GM23338 (cell line): ENCODE results near the gene DNTTIP2. TPM values are rescaled to one million over a fixed set of nuclear protein-coding genes. Genes with fewer than 3 reads are reported as not detected.

ENCODE experiments used
- ATAC-seq: fragments of 200-7000 bp; cut with Tn5 transposase; 3 replicates; pipeline ENCODE4 v1.9.1; 2020
- DNase-seq: peaks from one replicate; pipeline ENCODE4 v3.0.0-alpha.2; 2015; ENCODE audit warnings: low spot score
- H2AFZ ChIP-seq: fragments of 200-600 bp; sonication (generic); 2 replicates; pipeline ENCODE4 v1.8.0; 2016; ENCODE audit warnings: antibody characterized with exemption, mild to moderate bottlenecking, moderate library complexity
- H3F3A ChIP-seq: fragments of 200-600 bp; sonication (generic); replicated peaks from 2 replicates; pipeline ENCODE4 v1.8.0; 2017; ENCODE audit warnings: antibody characterized with exemption, mixed run types, low read depth
- H3K27ac ChIP-seq: fragments of 200-600 bp; sonication (generic); 2 replicates; pipeline ENCODE4 v1.6.1; 2016; ENCODE audit warnings: low read depth
- H3K27me3 ChIP-seq: fragments of 200-600 bp; sonication (generic); 2 replicates; pipeline ENCODE4 v1.8.0; 2016; ENCODE audit warnings: mild to moderate bottlenecking, mixed run types, moderate library complexity; ENCODE audit not compliant: insufficient read depth
- H3K36me3 ChIP-seq: fragments of 200-600 bp; sonication (generic); 2 replicates; pipeline ENCODE4 v1.8.0; 2016; ENCODE audit warnings: mild to moderate bottlenecking; ENCODE audit not compliant: insufficient read depth
- H3K4me1 ChIP-seq: fragments of 200-600 bp; sonication (generic); 2 replicates; pipeline ENCODE4 v1.8.0; 2016; ENCODE audit warnings: mild to moderate bottlenecking, moderate library complexity; ENCODE audit not compliant: insufficient read depth
- H3K4me2 ChIP-seq: fragments of 200-600 bp; sonication (generic); 2 replicates; pipeline ENCODE4 v1.7.1; 2017; ENCODE audit warnings: mixed run types
- H3K4me3 ChIP-seq: fragments of 200-600 bp; sonication (generic); 2 replicates; pipeline ENCODE4 v1.6.1; 2016; ENCODE audit warnings: mixed run types
- H3K79me2 ChIP-seq: fragments of 200-600 bp; sonication (generic); replicated peaks from 2 replicates; pipeline ENCODE4 v1.8.0; 2017; ENCODE audit warnings: mild to moderate bottlenecking; ENCODE audit not compliant: insufficient read depth
- H3K9me2 ChIP-seq: fragments of 200-600 bp; sonication (generic); 2 replicates; pipeline ENCODE4 v1.8.0; 2017; ENCODE audit not compliant: insufficient read depth
- H4K20me1 ChIP-seq: fragments of 200-600 bp; sonication (generic); replicated peaks from 2 replicates; pipeline ENCODE4 v1.8.0; 2017; ENCODE audit warnings: mild to moderate bottlenecking; ENCODE audit not compliant: insufficient read depth
- H3K27ac Mint-ChIP-seq: 2 replicates; pipeline ENCODE4 v1.8.0; 2020; ENCODE audit warnings: inconsistent platforms, mild to moderate bottlenecking, moderate library complexity, mixed read lengths
- H3K27me3 Mint-ChIP-seq: 3 replicates; pipeline ENCODE4 v1.8.0; 2022; ENCODE audit warnings: low read depth, mild to moderate bottlenecking, moderate library complexity, mixed read lengths, inconsistent platforms; ENCODE audit not compliant: insufficient read depth, poor library complexity
- H3K36me3 Mint-ChIP-seq: 3 replicates; pipeline ENCODE4 v1.8.0; 2021; ENCODE audit warnings: low read depth, mild to moderate bottlenecking, inconsistent platforms, moderate library complexity, mixed read lengths
- H3K4me1 Mint-ChIP-seq: 3 replicates; pipeline ENCODE4 v1.8.0; 2020; ENCODE audit warnings: mild to moderate bottlenecking, inconsistent platforms, mixed read lengths
- H3K4me3 Mint-ChIP-seq: 3 replicates; pipeline ENCODE4 v1.8.0; 2021; ENCODE audit warnings: moderate library complexity, mild to moderate bottlenecking, inconsistent platforms, mixed read lengths
- H3K9me3 Mint-ChIP-seq: 3 replicates; pipeline ENCODE4 v1.8.0; 2020; ENCODE audit warnings: moderate library complexity, mild to moderate bottlenecking, inconsistent platforms, mixed read lengths
- CREB1 ChIP-seq: fragments of 250-450 bp; sonication (Bioruptor Pico); IDR thresholded peaks from 2 replicates; pipeline ENCODE4 v1.5.0; 2020; ENCODE audit warnings: low read depth, mild to moderate bottlenecking, moderate library complexity
- EZH2 ChIP-seq: fragments of 200-600 bp; sonication (generic); IDR thresholded peaks from one replicate; pipeline ENCODE4 v1.8.0; 2017; ENCODE audit warnings: antibody characterized with exemption, mild to moderate bottlenecking, low read depth; ENCODE audit not compliant: unreplicated experiment
- EZH2phosphoT487 ChIP-seq: fragments of 200-600 bp; sonication (generic); IDR thresholded peaks from one replicate; pipeline ENCODE4 v1.8.1; 2018; ENCODE audit warnings: antibody characterized with exemption; ENCODE audit not compliant: unreplicated experiment
- JUNB ChIP-seq: IDR thresholded peaks from one replicate; pipeline ENCODE4 v1.6.1; 2016; ENCODE audit warnings: antibody characterized with exemption; ENCODE audit not compliant: unreplicated experiment
- NANOG ChIP-seq: IDR thresholded peaks from 2 replicates; pipeline ENCODE4 v1.6.1; 2016; ENCODE audit warnings: antibody characterized with exemption, borderline replicate concordance
- POLR2AphosphoS5 ChIP-seq: IDR thresholded peaks from 2 replicates; pipeline ENCODE4 v1.6.1; 2016; ENCODE audit warnings: antibody characterized with exemption, low read depth
- STAT1 ChIP-seq: IDR thresholded peaks from one replicate; pipeline ENCODE4 v1.6.1; 2016; ENCODE audit warnings: antibody characterized with exemption; ENCODE audit not compliant: unreplicated experiment
- ZNF114 ChIP-seq: fragments of 250-450 bp; sonication (Bioruptor Pico); IDR thresholded peaks from 2 replicates; pipeline ENCODE4 v1.5.0; 2020; ENCODE audit warnings: mild to moderate bottlenecking, moderate library complexity
- ZNF331 ChIP-seq: fragments of 250-450 bp; sonication (Bioruptor Pico); IDR thresholded peaks from 2 replicates; pipeline ENCODE4 v1.5.0; 2020; ENCODE audit warnings: low read depth, mild to moderate bottlenecking, moderate library complexity
- polyA plus RNA-seq: library from polyadenylated mRNA; unstranded; fragments of >200 nt; fragmentation: Nextera tagmentation; extraction: Ambion mirVana; gene quantifications from 2 replicates; pipeline ENCODE4 v1.2.1, GENCODE V29; 2016
- total RNA-seq: library from RNA; depleted of rRNA; stranded (reverse); fragments of >200 nt; shearing (Covaris generic); gene quantifications from 2 replicates; pipeline ENCODE4 v1.2.3, GENCODE V29; 2014
- TF ChIP-seq, protein P1 (sequence below), 2 experiments: fragments of 200-600 bp in 1 of 2; sonication (generic) in 1 of 2; conservative IDR thresholded peaks; 2 replicates each; pipeline versions ENCODE4 v1.5.1 to v1.6.1; 2016 to 2017; ENCODE audit warnings: antibody characterized with exemption in 2 of 2, low read depth in 2 of 2, mild to moderate bottlenecking in 2 of 2, moderate library complexity in 1 of 2
- TF ChIP-seq, protein P2 (sequence below): IDR thresholded peaks from 2 replicates; pipeline ENCODE4 v1.6.1; 2016; ENCODE audit warnings: antibody characterized with exemption
- TF ChIP-seq, protein P3 (sequence below): IDR thresholded peaks from one replicate; pipeline ENCODE4 v1.6.1; 2018; ENCODE audit warnings: antibody characterized with exemption; ENCODE audit not compliant: unreplicated experiment
- TF ChIP-seq, protein P4 (sequence below): fragments of 250-450 bp; sonication (Bioruptor Pico); IDR thresholded peaks from 2 replicates; pipeline ENCODE4 v1.5.0; 2020; ENCODE audit warnings: mild to moderate bottlenecking, moderate library complexity

DNTTIP2 gene
- total and polyA plus RNA-seq, 2 experiments from 2014 or later, result 48.1 to 91.3 TPM

DNA sequence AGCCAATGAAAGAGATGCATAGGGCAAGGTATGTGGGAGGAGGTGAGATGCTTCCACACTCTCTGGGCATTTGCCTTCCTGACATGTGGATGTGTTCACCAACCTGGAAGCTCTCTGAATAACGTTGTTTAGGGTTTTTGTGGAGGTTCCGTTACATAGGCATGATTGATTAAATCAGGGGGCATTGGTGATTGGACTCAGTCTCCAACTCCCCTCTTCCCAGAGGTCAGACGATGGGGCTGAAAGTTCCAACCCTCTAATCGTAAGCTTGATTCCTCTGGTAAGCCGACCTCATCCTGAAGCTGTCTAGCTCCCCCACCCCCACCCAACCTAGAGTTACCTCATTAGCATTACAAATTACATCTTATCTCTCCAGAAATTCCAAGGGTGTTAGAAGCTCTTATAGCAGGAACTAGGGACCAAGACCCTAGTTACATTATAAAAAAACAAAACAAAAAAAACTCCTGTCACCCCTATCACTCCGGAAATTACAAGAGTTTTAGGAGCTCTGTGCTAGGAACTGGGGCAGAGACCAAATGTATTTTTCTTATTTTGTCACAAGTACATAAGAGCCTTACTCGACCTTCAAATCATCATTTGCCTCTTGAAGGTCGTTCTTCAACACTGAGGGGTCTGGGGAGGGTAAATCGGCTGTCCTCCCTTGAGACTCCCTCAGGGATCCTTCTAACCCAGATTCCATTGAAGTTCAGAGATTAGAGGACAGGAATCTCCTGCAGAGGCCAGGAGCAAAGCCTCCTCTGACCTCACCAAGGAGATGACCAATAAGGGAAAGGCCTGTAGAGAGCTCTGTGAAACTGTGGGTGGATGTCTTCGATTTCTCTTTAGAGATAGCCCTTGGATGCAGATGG, 58.2 kb downstream of the DNTTIP2 start:
- Histone ChIP-seq H3K27ac (peak overlapping the region; percentile 18; the same call in 1 of the 2 replicates), H3F3A (0 out of 2 replicates have a peak, but pooled peaks cover 4% of the 10 kb centered on the region), H3K79me2 (no peaks in the 10 kb centered on the region), H3K36me3 (no peaks in the 10 kb centered on the region), H2AFZ (no peak overlapping the region), H4K20me1 (no peaks in the 10 kb centered on the region), H3K4me2 (peak overlapping the region; percentile 10), H3K4me3 (no peak overlapping the region), H3K9me2 (peaks cover 31% of the 10 kb centered on the region), H3K4me1 (peaks cover 29% of the 10 kb centered on the region), H3K27me3 (no peaks in the 10 kb centered on the region)
- H3K27me3 Mint-ChIP-seq, result peaks cover 4% of the 10 kb centered on the region
- DNase-seq (peak; percentile 90), ATAC-seq (peak; percentile 77)
- no peaks in the 10 kb centered on the region; the same call in 2 of the 3 replicates for H3K9me3 Mint-ChIP-seq
- peaks cover 3% of the 10 kb centered on the region; the same call in 2 of the 3 replicates for H3K36me3 Mint-ChIP-seq
- peaks cover 53% of the 10 kb centered on the region for H3K4me1 Mint-ChIP-seq
- peak overlapping the region; percentile 84 for H3K27ac Mint-ChIP-seq
- peak overlapping the region; percentile 5; the same call in 2 of the 3 replicates for H3K4me3 Mint-ChIP-seq
- TF ChIP-seq JUNB (no peak), ZNF331 (CRISPR knock-in tag) (no peak), NANOG (no peak), STAT1 (no peak), EZH2phosphoT487 (no peak), ZNF114 (CRISPR knock-in tag) (no peak), CREB1 (no peak; the same call in 1 of the 2 replicates), EZH2 (no peak), POLR2AphosphoS5 (no peak)
- TF ChIP-seq, protein P1, sequence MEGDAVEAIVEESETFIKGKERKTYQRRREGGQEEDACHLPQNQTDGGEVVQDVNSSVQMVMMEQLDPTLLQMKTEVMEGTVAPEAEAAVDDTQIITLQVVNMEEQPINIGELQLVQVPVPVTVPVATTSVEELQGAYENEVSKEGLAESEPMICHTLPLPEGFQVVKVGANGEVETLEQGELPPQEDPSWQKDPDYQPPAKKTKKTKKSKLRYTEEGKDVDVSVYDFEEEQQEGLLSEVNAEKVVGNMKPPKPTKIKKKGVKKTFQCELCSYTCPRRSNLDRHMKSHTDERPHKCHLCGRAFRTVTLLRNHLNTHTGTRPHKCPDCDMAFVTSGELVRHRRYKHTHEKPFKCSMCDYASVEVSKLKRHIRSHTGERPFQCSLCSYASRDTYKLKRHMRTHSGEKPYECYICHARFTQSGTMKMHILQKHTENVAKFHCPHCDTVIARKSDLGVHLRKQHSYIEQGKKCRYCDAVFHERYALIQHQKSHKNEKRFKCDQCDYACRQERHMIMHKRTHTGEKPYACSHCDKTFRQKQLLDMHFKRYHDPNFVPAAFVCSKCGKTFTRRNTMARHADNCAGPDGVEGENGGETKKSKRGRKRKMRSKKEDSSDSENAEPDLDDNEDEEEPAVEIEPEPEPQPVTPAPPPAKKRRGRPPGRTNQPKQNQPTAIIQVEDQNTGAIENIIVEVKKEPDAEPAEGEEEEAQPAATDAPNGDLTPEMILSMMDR (conservative IDR thresholded peaks at IDR 0.05; ENCODE audit: low read depth in 2 of 2), result no peak
- TF ChIP-seq, protein P2, sequence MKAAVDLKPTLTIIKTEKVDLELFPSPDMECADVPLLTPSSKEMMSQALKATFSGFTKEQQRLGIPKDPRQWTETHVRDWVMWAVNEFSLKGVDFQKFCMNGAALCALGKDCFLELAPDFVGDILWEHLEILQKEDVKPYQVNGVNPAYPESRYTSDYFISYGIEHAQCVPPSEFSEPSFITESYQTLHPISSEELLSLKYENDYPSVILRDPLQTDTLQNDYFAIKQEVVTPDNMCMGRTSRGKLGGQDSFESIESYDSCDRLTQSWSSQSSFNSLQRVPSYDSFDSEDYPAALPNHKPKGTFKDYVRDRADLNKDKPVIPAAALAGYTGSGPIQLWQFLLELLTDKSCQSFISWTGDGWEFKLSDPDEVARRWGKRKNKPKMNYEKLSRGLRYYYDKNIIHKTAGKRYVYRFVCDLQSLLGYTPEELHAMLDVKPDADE, result no peak
- TF ChIP-seq, protein P3, sequence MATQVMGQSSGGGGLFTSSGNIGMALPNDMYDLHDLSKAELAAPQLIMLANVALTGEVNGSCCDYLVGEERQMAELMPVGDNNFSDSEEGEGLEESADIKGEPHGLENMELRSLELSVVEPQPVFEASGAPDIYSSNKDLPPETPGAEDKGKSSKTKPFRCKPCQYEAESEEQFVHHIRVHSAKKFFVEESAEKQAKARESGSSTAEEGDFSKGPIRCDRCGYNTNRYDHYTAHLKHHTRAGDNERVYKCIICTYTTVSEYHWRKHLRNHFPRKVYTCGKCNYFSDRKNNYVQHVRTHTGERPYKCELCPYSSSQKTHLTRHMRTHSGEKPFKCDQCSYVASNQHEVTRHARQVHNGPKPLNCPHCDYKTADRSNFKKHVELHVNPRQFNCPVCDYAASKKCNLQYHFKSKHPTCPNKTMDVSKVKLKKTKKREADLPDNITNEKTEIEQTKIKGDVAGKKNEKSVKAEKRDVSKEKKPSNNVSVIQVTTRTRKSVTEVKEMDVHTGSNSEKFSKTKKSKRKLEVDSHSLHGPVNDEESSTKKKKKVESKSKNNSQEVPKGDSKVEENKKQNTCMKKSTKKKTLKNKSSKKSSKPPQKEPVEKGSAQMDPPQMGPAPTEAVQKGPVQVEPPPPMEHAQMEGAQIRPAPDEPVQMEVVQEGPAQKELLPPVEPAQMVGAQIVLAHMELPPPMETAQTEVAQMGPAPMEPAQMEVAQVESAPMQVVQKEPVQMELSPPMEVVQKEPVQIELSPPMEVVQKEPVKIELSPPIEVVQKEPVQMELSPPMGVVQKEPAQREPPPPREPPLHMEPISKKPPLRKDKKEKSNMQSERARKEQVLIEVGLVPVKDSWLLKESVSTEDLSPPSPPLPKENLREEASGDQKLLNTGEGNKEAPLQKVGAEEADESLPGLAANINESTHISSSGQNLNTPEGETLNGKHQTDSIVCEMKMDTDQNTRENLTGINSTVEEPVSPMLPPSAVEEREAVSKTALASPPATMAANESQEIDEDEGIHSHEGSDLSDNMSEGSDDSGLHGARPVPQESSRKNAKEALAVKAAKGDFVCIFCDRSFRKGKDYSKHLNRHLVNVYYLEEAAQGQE, result no peak
- TF ChIP-seq, protein P4, sequence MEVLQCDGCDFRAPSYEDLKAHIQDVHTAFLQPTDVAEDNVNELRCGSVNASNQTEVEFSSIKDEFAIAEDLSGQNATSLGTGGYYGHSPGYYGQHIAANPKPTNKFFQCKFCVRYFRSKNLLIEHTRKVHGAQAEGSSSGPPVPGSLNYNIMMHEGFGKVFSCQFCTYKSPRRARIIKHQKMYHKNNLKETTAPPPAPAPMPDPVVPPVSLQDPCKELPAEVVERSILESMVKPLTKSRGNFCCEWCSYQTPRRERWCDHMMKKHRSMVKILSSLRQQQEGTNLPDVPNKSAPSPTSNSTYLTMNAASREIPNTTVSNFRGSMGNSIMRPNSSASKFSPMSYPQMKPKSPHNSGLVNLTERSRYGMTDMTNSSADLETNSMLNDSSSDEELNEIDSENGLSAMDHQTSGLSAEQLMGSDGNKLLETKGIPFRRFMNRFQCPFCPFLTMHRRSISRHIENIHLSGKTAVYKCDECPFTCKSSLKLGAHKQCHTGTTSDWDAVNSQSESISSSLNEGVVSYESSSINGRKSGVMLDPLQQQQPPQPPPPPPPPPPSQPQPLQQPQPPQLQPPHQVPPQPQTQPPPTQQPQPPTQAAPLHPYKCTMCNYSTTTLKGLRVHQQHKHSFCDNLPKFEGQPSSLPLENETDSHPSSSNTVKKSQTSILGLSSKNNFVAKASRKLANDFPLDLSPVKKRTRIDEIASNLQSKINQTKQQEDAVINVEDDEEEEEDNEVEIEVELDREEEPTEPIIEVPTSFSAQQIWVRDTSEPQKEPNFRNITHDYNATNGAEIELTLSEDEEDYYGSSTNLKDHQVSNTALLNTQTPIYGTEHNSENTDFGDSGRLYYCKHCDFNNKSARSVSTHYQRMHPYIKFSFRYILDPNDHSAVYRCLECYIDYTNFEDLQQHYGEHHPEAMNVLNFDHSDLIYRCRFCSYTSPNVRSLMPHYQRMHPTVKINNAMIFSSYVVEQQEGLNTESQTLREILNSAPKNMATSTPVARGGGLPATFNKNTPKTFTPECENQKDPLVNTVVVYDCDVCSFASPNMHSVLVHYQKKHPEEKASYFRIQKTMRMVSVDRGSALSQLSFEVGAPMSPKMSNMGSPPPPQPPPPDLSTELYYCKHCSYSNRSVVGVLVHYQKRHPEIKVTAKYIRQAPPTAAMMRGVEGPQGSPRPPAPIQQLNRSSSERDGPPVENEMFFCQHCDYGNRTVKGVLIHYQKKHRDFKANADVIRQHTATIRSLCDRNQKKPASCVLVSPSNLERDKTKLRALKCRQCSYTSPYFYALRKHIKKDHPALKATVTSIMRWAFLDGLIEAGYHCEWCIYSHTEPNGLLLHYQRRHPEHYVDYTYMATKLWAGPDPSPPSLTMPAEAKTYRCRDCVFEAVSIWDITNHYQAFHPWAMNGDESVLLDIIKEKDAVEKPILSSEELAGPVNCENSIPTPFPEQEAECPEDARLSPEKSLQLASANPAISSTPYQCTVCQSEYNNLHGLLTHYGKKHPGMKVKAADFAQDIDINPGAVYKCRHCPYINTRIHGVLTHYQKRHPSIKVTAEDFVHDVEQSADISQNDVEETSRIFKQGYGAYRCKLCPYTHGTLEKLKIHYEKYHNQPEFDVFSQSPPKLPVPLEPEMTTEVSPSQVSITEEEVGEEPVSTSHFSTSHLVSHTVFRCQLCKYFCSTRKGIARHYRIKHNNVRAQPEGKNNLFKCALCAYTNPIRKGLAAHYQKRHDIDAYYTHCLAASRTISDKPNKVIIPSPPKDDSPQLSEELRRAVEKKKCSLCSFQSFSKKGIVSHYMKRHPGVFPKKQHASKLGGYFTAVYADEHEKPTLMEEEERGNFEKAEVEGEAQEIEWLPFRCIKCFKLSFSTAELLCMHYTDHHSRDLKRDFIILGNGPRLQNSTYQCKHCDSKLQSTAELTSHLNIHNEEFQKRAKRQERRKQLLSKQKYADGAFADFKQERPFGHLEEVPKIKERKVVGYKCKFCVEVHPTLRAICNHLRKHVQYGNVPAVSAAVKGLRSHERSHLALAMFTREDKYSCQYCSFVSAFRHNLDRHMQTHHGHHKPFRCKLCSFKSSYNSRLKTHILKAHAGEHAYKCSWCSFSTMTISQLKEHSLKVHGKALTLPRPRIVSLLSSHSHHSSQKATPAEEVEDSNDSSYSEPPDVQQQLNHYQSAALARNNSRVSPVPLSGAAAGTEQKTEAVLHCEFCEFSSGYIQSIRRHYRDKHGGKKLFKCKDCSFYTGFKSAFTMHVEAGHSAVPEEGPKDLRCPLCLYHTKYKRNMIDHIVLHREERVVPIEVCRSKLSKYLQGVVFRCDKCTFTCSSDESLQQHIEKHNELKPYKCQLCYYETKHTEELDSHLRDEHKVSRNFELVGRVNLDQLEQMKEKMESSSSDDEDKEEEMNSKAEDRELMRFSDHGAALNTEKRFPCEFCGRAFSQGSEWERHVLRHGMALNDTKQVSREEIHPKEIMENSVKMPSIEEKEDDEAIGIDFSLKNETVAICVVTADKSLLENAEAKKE (CRISPR knock-in tag), result no peak; the same call in 1 of the 2 replicates
